Jurkat, Clone E6-1 (cell line): ENCODE measurements around the gene NYAP1. TPM values are rescaled to one million over a fixed set of nuclear protein-coding genes. Genes with fewer than 3 reads are reported as not detected.
"Not testable (repeated sequence)": the region's sequence is repeated elsewhere in the genome, so short reads cannot be mapped to it uniquely, and the experiment has no call there.

ENCODE experiments used
- DNase-seq: peaks from one replicate; pipeline ENCODE4 v3.0.0-alpha.2; 2011; ENCODE audit warnings: low read depth, low spot score
- H3K4me3 ChIP-seq: 2 replicates; pipeline ENCODE4 v1.5.1; 2011; ENCODE audit warnings: mild to moderate bottlenecking, low read length, control low read depth, moderate library complexity
- polyA plus RNA-seq: library from polyadenylated mRNA; unstranded; fragments of >200 nt; gene quantifications from one replicate; pipeline ENCODE4 v1.2.1, GENCODE V29; 2012; ENCODE audit warnings: missing spikeins; ENCODE audit not compliant: insufficient read length, insufficient read depth

Gene NYAP1
- 0.48 TPM for polyA plus RNA-seq

DNA sequence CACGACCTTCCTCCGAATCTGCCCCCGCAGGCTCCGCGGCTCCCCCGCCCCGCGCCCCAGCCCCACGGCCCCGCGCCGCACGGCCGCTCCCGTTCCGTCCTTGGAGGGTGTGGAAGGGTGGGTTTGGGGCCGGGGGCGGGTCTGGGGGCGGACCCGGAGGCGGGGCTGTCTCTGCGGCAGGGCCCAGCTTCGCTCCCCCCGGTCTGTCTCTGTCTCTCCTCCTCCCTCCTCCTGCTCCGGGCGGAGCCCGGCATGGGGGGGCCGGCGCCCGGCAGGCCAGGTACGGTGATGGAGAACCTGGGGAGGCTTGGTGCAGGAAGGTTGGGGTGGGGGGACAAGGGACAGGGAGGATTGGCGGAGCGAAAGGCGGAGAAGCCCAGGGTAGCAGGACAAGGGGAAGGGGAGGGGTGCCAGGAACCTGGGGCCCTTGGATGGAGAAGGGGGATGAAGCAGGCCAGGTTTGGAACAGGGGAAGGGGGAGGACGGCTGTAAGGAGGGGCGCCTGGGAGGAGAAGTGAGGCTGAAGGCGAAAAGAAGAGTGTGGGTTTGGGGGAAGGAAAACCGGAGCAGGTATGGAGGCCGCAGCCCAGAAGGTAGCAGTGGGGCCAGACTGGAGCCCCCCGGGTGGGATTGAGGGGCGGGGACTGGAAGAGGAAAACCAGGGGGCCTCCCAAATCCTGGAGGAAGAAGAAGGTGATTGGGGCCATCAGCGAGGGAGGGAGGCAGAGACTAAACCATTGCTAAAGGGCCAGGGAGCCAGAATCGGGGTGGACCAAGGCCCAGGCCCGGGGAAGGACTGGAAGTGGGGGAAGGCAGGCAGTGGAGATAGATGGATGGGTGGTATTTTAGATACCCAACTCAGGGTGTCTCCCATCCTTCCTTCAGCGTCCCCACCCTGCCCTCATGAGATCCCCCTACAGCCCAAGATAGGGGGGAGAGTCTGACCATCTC lies at the start of gene NYAP1:
Gene NYAP1 (plus strand): TSS at position 206 of the 951 bp plus-strand sequence. CDS start 1,385 bp downstream, outside the sequence.
- peak; percentile 37 for DNase-seq
- peak within 1 kb of the TSS; percentile 40 for H3K4me3 ChIP-seq

DNA sequence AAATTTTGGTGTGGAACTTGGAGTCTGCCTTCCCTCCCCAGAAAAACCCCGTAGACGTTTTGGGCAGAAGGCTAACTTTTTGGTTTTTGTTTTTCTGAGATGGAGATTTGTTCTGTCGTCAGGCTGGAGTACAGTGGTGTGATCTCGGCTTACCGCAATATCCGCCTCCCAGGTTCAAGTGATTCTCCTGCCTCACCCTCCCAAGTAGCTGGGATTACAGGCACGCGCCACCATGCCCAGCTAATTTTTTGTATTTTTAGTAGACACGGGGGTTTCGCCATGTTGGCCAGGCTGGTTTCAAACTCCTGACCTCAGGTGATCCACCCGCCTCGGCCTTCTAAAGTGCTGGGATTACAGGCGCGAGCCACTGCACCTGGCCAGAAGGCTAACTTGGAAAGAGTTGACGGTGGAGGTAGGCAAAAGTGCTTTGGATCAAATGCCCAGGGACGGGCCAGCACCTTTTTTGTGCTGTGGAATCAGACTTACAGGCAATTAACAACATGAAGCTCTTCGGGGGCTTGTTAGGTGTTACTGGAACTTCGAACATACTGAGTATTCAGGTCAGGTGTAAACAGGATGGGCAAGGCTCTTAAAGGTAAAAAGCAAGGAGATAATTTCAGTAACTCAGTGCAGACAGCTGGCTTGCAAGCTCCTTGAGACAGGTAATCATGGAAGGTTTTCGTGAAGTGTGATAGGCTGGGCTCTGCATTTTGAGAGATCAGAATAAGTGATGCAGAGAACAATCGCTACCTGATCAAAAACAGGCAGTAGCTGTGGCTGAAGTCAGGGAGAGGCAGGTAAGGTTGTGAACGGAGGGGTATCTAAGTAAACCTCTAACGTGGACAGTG lies 49.2 kb upstream of the NYAP1 start:
- H3K4me3 ChIP-seq = peak overlapping the region; percentile 81
- DNase-seq = no peak

GRCh38 chr7:100435401-100436304 lies 48.1 kb upstream of the NYAP1 start:
- DNase-seq = no peak
- H3K4me3 ChIP-seq = peak overlapping the region; percentile 81

GRCh38 chr7:100437150-100438100 lies 46.3 kb upstream of the NYAP1 start:
- H3K4me3 ChIP-seq = peak overlapping the region; percentile 81
- no peak for DNase-seq

DNA sequence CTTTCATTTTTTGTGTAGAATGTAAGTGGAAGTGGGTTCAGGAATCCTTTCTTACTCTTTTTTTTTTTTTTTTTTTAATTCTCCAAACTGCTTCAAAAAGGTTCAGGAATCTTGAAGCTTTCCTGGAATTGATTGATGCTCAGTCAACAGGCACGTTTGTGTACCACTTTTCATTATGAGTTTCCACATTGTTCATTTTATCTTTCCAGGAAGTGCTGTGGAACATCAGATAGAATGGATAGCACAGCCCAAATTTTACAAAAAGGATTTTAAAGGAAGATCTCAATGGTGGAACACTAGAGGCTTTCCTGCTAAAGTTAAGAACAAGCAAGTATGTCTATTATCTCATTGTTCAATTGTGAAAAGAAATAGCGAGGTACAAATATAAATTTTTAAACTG lies 45.6 kb upstream of the NYAP1 start:
- DNase-seq = no peak
- H3K4me3 ChIP-seq = no peak overlapping the region

GRCh38 chr7:100438731-100439130 lies 45.0 kb upstream of the NYAP1 start:
- H3K4me3 ChIP-seq, DNase-seq: not testable (repeated sequence)

DNA sequence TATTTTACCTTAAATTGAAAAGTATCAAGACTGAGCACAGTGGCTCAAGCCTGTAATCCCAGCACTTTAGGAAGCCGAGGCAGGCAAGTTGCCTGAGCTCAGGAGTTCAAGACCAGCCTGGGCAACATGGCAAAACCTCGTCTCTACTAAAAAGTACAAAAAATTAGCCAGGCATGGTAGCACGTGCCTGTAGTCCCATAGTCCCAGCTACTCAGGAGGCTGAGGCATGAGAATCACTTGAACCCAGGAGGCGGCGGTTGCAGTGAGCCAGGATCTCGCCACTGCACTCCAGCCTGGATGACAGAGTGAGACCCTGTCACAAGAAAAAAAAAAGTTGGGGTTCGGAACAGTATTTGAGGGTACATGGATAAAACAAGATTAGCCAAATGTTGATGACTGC lies 44.5 kb upstream of the NYAP1 start:
- DNase-seq, H3K4me3 ChIP-seq: not testable (repeated sequence)

GRCh38 chr7:100441641-100442535 lies 41.8 kb upstream of the NYAP1 start:
- DNase-seq = no peak
- H3K4me3 ChIP-seq = no peak overlapping the region

- no peak overlapping the region for H3K4me3 ChIP-seq
- no peak for DNase-seq
These were observed 40.5 kb upstream of the NYAP1 start for GRCh38 chr7:100443096-100443840.

- DNase-seq = no peak
- H3K4me3 ChIP-seq = no peak overlapping the region
These were observed 39.1 kb upstream of the NYAP1 start for GRCh38 chr7:100444311-100445278.

- no peak overlapping the region for H3K4me3 ChIP-seq
- DNase-seq = no peak
These were observed 37.7 kb upstream of the NYAP1 start for GRCh38 chr7:100446040-100446439.

DNA sequence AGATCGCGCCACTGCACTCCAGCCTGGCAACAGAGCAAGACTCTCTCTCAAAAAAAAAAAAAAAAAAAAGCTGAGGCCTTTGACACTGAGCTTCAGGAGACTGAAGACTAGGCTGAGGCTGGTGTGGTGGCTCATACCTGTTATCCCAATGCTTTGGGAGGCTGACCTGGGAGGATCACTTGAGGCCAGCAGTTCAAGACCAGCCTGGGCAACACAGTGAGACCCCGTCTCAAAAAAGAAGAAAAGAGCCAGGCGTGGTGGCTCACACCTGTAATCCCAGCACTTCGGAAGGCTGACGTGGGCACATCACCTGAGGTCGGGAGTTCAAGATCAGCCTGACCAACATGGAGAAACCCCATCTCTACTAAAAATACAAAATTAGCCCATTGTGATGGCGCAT lies 36.4 kb upstream of the NYAP1 start:
- not testable (repeated sequence) for H3K4me3 ChIP-seq, DNase-seq

- H3K4me3 ChIP-seq = no peak overlapping the region
- DNase-seq = no peak
These were observed 34.4 kb upstream of the NYAP1 start for GRCh38 chr7:100449190-100449795.

DNA sequence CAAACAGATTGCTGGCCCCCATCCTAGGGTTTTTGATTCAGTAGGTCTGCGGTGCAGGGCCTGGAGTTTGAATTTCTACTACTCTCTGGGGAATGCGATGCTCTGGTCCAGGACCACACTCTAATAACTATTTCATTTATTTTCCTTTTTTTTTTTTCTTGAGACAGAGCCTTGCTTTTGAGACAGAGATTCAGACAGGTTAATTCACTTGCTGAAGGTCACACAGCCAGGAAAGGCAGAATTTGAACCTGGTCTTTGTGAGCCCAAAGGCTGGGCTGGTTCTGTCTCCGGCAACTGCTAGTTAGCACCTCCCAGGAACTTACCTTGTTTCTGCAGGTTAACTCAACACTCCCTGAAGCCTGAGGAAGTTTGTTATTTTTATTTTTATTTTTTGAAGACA lies 31.2 kb upstream of the NYAP1 start:
- no peak for DNase-seq
- no peak overlapping the region for H3K4me3 ChIP-seq

- H3K4me3 ChIP-seq, DNase-seq: not testable (repeated sequence)
These were observed 29.9 kb upstream of the NYAP1 start for GRCh38 chr7:100453854-100454253.
